ENCODE measurements around the gene SPDYE5. TPM values are rescaled to one million over a fixed set of nuclear protein-coding genes. Genes with fewer than 3 reads are reported as not detected.
"Not testable (repeated sequence)": the region's sequence is repeated elsewhere in the genome, so short reads cannot be mapped to it uniquely, and the experiment has no call there.

The SPDYE5 gene
- total and polyA plus RNA-seq, 9 of the 15 experiments (the other 6 are each of a cell fraction or from before 2014, with no cell fraction given), result 0.07 to 0.28 (median 0.13) TPM; not detected in 6

GRCh38 chr7:75452494-75452955, 39.6 kb upstream of the SPDYE5 start:
- not testable (repeated sequence) for BruUV-seq (replicated peaks)
- in situ Hi-C loops (cut with MboI), result loop anchor here (5.0 to 10.0 kb wide), 3 partner anchors 192 to 1185 kb away; no protein-coding TSS in a partner anchor

GRCh38 chr7:75456403-75456802, 35.7 kb upstream of the SPDYE5 start:
- H3K9ac ChIP-seq (ENCODE audit: insufficient read depth in 1 of 2, low read depth in 2 of 2, low read length in 2 of 2); BruUV-seq (replicated peaks); H3K4me2 ChIP-seq (ENCODE audit: insufficient read depth, low read length); H3K79me2 ChIP-seq (ENCODE audit: control insufficient read depth, insufficient read depth, low read length); POLR2A ChIA-PET; intact Hi-C loops (cut with micrococcal nuclease); H2AFZ ChIP-seq (ENCODE audit: low read depth, low read length); H3K4me1 ChIP-seq (replicated peaks in 1 of 2; ENCODE audit: control insufficient read depth in 2 of 2, insufficient read depth in 2 of 2, low read length in 2 of 2); H3K27ac ChIP-seq (ENCODE audit: extremely low read depth, low read depth, low read length); FAIRE-seq; ATAC-seq; H3K9me3 ChIP-seq (replicated peaks; ENCODE audit: control insufficient read depth, insufficient read depth, low read depth, low read length); H3K27me3 ChIP-seq (ENCODE audit: control insufficient read depth in 2 of 2, insufficient read depth in 2 of 2, low read length in 2 of 2); H3K36me3 ChIP-seq (ENCODE audit: control insufficient read depth, insufficient read depth, low read length); CTCF ChIA-PET (ENCODE audit: low intra/inter-chr PET ratio); H4K20me1 ChIP-seq (replicated peaks; ENCODE audit: control insufficient read depth, insufficient read depth, low read length); DNase-seq (ENCODE audit: extremely low read depth in 1 of 4, low spot score in 3 of 4); H3K9me1 ChIP-seq (ENCODE audit: control insufficient read depth, insufficient read depth, low read length); H3K4me3 ChIP-seq: not testable (repeated sequence)
- WGBS (ENCODE audit: insufficient coverage, low coverage, missing lambda C conversion rate), result 84% methylated on average over 5 of the region's 10 CpGs
- in situ Hi-C loops (cut with MboI), result loop anchor here (10.0 kb wide), 2 partner anchors 188 to 298 kb away; no protein-coding TSS in a partner anchor

More at GRCh38 chr7:75452494-75452955, 39.6 kb upstream of the SPDYE5 start:
- H3K27ac ChIP-seq (ENCODE audit: extremely low read depth, low read depth, low read length); H3K9me3 ChIP-seq (replicated peaks; ENCODE audit: control insufficient read depth, insufficient read depth, low read depth, low read length); H3K4me1 ChIP-seq (replicated peaks in 1 of 2; ENCODE audit: control insufficient read depth in 2 of 2, insufficient read depth in 2 of 2, low read length in 2 of 2); H3K36me3 ChIP-seq (ENCODE audit: control insufficient read depth, insufficient read depth, low read length); H4K20me1 ChIP-seq (replicated peaks; ENCODE audit: control insufficient read depth, insufficient read depth, low read length); H3K9ac ChIP-seq (ENCODE audit: insufficient read depth in 1 of 2, low read depth in 2 of 2, low read length in 2 of 2); H3K9me1 ChIP-seq (ENCODE audit: control insufficient read depth, insufficient read depth, low read length); H3K4me3 ChIP-seq; intact Hi-C loops (cut with micrococcal nuclease); H3K4me2 ChIP-seq (ENCODE audit: insufficient read depth, low read length); CTCF ChIA-PET (ENCODE audit: low intra/inter-chr PET ratio); H3K27me3 ChIP-seq (ENCODE audit: control insufficient read depth in 2 of 2, insufficient read depth in 2 of 2, low read length in 2 of 2); H3K79me2 ChIP-seq (ENCODE audit: control insufficient read depth, insufficient read depth, low read length); H2AFZ ChIP-seq (ENCODE audit: low read depth, low read length); DNase-seq (ENCODE audit: extremely low read depth in 1 of 4, low spot score in 3 of 4); POLR2A ChIA-PET: not testable (repeated sequence)
- 26% methylated on average over 3 of the region's 4 CpGs for WGBS (ENCODE audit: insufficient coverage, low coverage, missing lambda C conversion rate)
- ATAC-seq (peak; percentile 97), FAIRE-seq (peak; percentile 81)
- peak in 1 of 3 experiments; percentile 53; a peak in 3 of 6 replicates for TF ChIP-seq CTCF (IDR thresholded peaks at IDR 0.05 in 2 of 3, conservative IDR thresholded peaks at IDR 0.05 in 1 of 3; ENCODE audit: insufficient read depth in 2 of 3, low read depth in 1 of 3, low read length in 3 of 3)

GRCh38 chr7:75458034-75458433, 34.1 kb upstream of the SPDYE5 start:
- ATAC-seq; H3K4me3 ChIP-seq; CTCF ChIA-PET (ENCODE audit: low intra/inter-chr PET ratio); H3K4me2 ChIP-seq (ENCODE audit: insufficient read depth, low read length); H4K20me1 ChIP-seq (replicated peaks; ENCODE audit: control insufficient read depth, insufficient read depth, low read length); H3K4me1 ChIP-seq (replicated peaks in 1 of 2; ENCODE audit: control insufficient read depth in 2 of 2, insufficient read depth in 2 of 2, low read length in 2 of 2); FAIRE-seq; H3K79me2 ChIP-seq (ENCODE audit: control insufficient read depth, insufficient read depth, low read length); BruUV-seq (replicated peaks); DNase-seq (ENCODE audit: extremely low read depth in 1 of 4, low spot score in 3 of 4); POLR2A ChIA-PET; H3K36me3 ChIP-seq (ENCODE audit: control insufficient read depth, insufficient read depth, low read length); intact Hi-C loops (cut with micrococcal nuclease); H3K9me3 ChIP-seq (replicated peaks; ENCODE audit: control insufficient read depth, insufficient read depth, low read depth, low read length); H2AFZ ChIP-seq (ENCODE audit: low read depth, low read length); H3K9me1 ChIP-seq (ENCODE audit: control insufficient read depth, insufficient read depth, low read length); H3K27me3 ChIP-seq (ENCODE audit: control insufficient read depth in 2 of 2, insufficient read depth in 2 of 2, low read length in 2 of 2); H3K9ac ChIP-seq (ENCODE audit: insufficient read depth in 1 of 2, low read depth in 2 of 2, low read length in 2 of 2); H3K27ac ChIP-seq (ENCODE audit: extremely low read depth, low read depth, low read length): not testable (repeated sequence)
- 100% methylated on average over 1 of the region's 5 CpGs for WGBS (ENCODE audit: insufficient coverage, low coverage, missing lambda C conversion rate)
- in situ Hi-C loops (cut with MboI), result loop anchor here (10.0 kb wide), 2 partner anchors 187 to 297 kb away; no protein-coding TSS in a partner anchor

All from K562 (cell line).